CD4-positive, alpha-beta T cell treated with Interleukin-1 beta for 1 hour (primary cell): ENCODE measurements around the gene ZNF554.
A peak's percentile ranks its signal among the peaks of the same experiment; 100 is the strongest.

Experiments used
- DNase-seq, 2 donors: peaks; one replicate each; pipeline ENCODE4 v3.0.0-alpha.2; 2020 to 2022

ZNF554 gene

DNA sequence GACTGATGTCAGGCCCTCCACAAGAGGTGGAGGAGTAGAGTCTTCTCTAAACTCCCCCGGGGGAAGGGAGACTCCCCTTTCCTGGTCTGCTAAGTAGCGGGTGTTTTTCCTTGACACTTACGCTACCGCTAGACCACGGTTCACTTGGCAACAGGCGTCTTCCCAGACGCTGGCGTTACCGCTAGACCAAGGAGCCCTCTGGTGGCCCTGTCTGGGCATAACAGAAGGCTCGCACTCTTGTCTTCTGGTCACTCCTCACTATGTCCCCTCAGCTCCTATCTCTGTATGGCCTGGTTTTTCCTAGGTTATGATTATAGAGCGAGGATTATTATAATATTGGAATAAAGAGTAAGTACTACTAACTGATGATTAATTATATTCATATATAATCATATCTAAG is 52.5 kb downstream of the ZNF554 start:
- peak; percentile 11 to 24 for DNase-seq

DNA sequence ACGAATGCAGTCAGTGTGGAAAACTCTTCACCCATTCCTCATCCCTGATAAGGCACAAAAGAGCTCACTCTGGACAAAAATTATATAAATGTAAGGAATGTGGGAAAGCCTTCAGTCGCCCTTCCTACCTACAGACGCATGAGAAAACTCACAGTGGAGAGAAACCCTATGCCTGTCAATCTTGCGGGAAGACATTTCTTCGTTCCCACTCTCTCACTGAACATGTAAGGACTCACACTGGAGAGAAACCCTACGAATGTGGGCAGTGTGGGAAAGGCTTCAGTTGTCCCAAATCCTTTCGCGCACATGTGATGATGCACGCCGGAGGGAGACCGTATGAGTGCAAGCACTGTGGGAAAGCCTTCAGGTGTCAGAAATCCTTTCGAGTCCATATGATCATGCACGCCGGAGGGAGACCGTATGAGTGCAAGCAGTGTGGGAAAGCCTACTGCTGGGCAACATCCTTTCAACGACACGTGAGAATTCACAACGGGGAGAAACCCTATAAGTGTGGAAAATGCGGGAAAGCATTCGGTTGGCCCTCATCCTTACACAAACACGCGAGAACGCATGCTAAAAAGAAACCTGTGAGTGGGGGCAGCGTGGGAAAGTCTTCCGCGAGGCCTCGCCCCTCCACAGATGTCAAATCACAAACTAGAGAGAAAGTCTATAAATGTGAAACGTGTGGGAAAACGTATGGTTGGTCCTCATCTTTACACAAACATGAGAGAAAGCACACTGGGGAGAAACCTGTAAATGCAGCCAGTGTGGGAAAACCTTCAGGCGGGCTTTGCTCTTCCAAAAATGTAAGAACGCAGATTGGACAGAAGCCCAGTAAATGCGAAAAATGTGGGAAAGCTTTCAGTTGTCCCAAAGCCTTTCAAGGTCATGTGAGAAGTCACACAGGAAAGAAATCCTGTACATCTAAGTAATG is 58.0 kb downstream of the ZNF554 start:
- DNase-seq, result no peak

DNA sequence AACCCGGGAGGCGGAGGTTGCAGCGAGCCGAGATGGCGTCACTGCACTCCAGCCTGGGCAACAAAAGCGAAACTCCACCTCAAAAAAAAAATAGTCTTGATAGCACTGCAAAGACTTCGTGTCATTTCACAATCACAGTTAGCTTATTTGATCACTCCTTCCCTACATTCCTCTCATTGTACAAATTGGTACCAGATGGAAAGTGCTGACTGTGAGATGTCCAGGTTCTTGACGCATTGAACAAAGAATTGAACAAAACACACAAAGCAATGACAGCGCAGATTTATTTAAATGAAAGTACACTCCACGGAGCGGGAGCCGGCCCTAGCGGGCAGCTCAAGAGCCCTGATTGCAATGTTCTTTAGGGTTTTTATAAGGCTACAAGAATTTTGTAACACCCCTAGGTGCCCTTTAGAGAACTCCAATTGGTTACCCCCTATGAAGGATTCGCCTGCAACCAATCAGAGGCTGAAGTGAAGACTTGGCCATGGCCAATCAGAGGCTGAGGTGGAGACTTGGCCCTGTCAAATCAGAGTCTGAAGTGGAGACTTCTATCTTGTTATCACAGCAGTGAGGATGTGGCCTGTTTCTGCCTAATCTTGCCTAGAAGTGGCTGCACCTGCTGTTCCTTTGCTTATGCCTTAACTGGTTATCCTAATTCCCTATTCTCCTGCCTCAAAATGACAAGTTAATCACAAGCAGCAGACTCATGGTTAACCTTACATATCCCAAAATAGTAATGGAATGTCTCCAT is 64.2 kb downstream of the ZNF554 start:
- DNase-seq, result no peak

DNA sequence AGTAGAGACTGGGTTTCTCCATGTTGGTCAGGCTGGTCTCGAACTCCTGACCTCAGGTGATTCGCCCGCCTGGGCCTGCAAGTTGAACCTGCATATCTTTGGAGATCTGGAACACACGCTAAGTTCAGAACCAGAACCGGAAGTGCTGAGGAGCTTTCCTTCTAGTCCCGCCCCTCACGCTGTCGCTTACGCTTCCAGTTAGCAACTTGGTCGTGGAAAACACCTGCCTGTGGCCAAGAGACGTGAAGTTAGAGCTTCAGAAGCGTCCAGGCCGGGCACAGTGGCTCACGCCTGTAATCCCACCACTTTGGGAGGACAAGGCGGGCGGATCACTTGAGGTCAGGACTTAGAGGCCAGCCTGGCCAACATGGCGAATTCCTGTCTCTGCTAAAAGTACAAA is 66.1 kb downstream of the ZNF554 start:
- DNase-seq, result no peak
